ENCODE measurements around the gene PCDHB11. TPM values are rescaled to one million over a fixed set of nuclear protein-coding genes. Genes with fewer than 3 reads are reported as not detected.
"Not testable (repeated sequence)": the region's sequence is repeated elsewhere in the genome, so short reads cannot be mapped to it uniquely, and the experiment has no call there.

PCDHB11 gene
- polyA plus RNA-seq, 6 donors from 2014 or later: not detected

DNA sequence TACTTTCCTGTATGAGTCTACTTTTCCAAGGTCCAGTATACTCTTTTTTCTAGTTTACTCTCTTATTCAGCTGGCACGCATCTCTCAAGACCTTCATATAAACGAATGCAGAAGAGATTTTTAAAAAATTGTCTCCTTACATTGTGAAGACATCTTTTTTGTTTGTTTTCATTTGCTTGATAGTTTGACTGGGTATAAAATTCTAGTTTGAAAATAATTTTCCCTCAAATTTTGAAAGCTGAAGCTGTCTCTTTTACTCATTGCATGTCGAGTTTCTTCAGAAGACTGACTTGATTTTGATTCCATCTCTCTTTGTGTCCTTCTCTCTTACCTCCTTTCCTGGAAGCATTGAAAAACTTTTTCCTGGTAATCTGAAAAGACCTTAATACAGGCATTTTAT is 3.1 kb upstream of the PCDHB11 start:
- no peak overlapping the region for H3K4me3 Mint-ChIP-seq
- no peak overlapping the region for H3K27ac Mint-ChIP-seq
- ATAC-seq (ENCODE audit: low read depth in 2 of 2): no peak
- peaks cover 30 to 61% (median 30%) of the 10 kb centered on the region in 3 donors for H3K27me3 Mint-ChIP-seq
- peaks cover 22 to 51% of the 10 kb centered on the region in 2 donors for H3K36me3 Mint-ChIP-seq
- H3K9me3 Mint-ChIP-seq: peaks cover 10 to 87% (median 51%) of the 10 kb centered on the region in 7 donors
- H3K4me1 Mint-ChIP-seq: no peaks in the 10 kb centered on the region
- no peak for DNase-seq

- Mint-ChIP-seq H3K9me3 (peaks cover 10 to 66% (median 35%) of the 10 kb centered on the region in 7 donors), H3K36me3 (peaks cover 21 to 27% of the 10 kb centered on the region in 2 donors), H3K27ac (peak overlapping the region in 1 of 6 donors; percentile 37), H3K27me3 (peaks cover 20 to 68% (median 37%) of the 10 kb centered on the region in 3 donors)
- not testable (repeated sequence) for H3K4me3 Mint-ChIP-seq; ATAC-seq (ENCODE audit: low read depth in 2 of 2); DNase-seq; H3K4me1 Mint-ChIP-seq
These were observed 1.7 kb downstream of the PCDHB11 start for GRCh38 chr5:141201126-141201525.

DNA sequence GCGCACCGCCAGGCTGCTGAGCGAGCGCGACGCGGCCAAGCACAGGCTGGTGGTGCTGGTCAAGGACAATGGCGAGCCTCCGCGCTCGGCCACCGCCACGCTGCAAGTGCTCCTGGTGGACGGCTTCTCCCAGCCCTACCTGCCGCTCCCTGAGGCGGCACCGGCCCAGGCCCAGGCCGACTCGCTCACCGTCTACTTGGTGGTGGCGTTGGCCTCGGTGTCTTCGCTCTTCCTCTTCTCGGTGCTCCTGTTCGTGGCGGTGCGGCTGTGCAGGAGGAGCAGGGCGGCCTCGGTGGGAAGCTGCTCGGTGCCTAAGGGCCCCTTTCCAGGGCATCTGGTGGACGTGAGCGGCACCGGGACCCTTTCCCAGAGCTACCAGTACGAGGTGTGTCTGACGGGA is 2.2 kb downstream of the PCDHB11 start:
- Mint-ChIP-seq H3K9me3 (peaks cover 10 to 60% (median 30%) of the 10 kb centered on the region in 7 donors), H3K27ac (peak overlapping the region in 2 of 6 donors; percentile 44 to 68), H3K36me3 (peaks cover 15 to 22% of the 10 kb centered on the region in 2 donors), H3K27me3 (peaks cover 24 to 74% (median 40%) of the 10 kb centered on the region in 3 donors)
- ATAC-seq (ENCODE audit: low read depth in 2 of 2); DNase-seq; H3K4me3 Mint-ChIP-seq; H3K4me1 Mint-ChIP-seq: not testable (repeated sequence)

GRCh38 chr5:141208478-141208877 is 9.1 kb downstream of the PCDHB11 start, which contains the start of gene PCDHB12:
PCDHB12 (plus strand) TSS chr5:141208719; CDS start chr5:141208908, 189 bp downstream.
- peaks cover 51 to 70% (median 57%) of the 10 kb centered on the region in 3 donors for H3K27me3 Mint-ChIP-seq
- H3K4me3 Mint-ChIP-seq: peak within 1 kb of the TSS in 2 of 8 donors; percentile 9 to 38
- H3K9me3 Mint-ChIP-seq: peaks cover 0 to 32% (median 10%) of the 10 kb centered on the region in 7 donors
- peak within 1 kb of the TSS in 1 of 6 donors; percentile 71 for H3K27ac Mint-ChIP-seq
- DNase-seq: no peak
- no peak for ATAC-seq (ENCODE audit: low read depth in 2 of 2)
- peaks cover 0 to 6% of the 10 kb centered on the region in 2 donors for H3K36me3 Mint-ChIP-seq
- no peaks in the 10 kb centered on the region for H3K4me1 Mint-ChIP-seq

GRCh38 chr5:141210281-141210680 is 10.9 kb downstream of the PCDHB11 start:
- H3K4me1 Mint-ChIP-seq; H3K4me3 Mint-ChIP-seq; H3K36me3 Mint-ChIP-seq; ATAC-seq (ENCODE audit: low read depth in 2 of 2); DNase-seq; H3K27ac Mint-ChIP-seq: not testable (repeated sequence)
- peaks cover 62 to 76% (median 63%) of the 10 kb centered on the region in 3 donors for H3K27me3 Mint-ChIP-seq
- H3K9me3 Mint-ChIP-seq: peaks cover 0 to 47% (median 16%) of the 10 kb centered on the region in 7 donors

DNA sequence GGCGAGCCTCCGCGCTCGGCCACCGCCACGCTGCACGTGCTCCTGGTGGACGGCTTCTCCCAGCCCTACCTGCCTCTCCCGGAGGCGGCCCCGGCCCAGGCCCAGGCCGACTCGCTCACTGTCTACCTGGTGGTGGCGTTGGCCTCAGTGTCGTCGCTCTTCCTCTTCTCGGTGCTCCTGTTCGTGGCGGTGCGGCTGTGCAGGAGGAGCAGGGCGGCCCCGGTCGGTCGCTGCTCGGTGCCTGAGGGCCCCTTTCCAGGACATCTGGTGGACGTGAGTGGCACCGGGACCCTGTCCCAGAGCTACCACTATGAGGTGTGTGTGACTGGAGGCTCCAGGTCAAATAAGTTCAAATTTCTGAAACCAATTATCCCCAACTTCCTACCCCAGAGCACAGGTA is 11.4 kb downstream of the PCDHB11 start:
- H3K4me3 Mint-ChIP-seq; DNase-seq; ATAC-seq (ENCODE audit: low read depth in 2 of 2); H3K36me3 Mint-ChIP-seq; H3K27ac Mint-ChIP-seq; H3K4me1 Mint-ChIP-seq: not testable (repeated sequence)
- Mint-ChIP-seq H3K27me3 (peaks cover 61 to 77% (median 62%) of the 10 kb centered on the region in 3 donors), H3K9me3 (peaks cover 0 to 50% (median 19%) of the 10 kb centered on the region in 7 donors)

DNA sequence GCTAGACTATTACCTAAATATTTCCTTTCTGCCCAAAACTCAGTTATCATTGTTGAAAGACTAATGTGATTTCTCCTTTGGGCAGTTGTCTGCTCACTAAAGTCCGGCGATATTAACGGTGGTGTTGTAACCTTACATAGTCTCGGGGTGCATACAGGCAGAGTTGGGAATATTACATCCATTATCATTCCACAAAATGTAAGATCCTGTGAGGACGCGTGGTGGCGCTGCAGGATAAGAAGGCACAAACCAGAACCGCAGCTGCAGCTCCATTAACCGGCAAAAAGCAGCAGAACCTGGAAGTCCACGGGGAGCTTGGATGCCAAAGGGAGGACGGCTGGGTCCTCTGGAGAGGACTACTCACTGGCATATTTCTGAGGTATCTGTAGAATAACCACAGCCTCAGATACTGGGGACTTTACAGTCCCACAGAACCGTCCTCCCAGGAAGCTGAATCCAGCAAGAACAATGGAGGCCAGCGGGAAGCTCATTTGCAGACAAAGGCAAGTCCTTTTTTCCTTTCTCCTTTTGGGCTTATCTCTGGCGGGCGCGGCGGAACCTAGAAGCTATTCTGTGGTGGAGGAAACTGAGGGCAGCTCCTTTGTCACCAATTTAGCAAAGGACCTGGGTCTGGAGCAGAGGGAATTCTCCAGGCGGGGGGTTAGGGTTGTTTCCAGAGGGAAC is 14.4 kb downstream of the PCDHB11 start, which contains the start of gene PCDHB13:
PCDHB13 (plus strand) TSS at position 264 of the 684 bp plus-strand sequence; CDS start at position 469, 205 bp downstream.
- ATAC-seq (ENCODE audit: low read depth in 2 of 2); H3K4me3 Mint-ChIP-seq; DNase-seq; H3K4me1 Mint-ChIP-seq; H3K27ac Mint-ChIP-seq: not testable (repeated sequence)
- Mint-ChIP-seq H3K9me3 (peaks cover 4 to 70% (median 34%) of the 10 kb centered on the region in 7 donors), H3K27me3 (peaks cover 51 to 70% (median 51%) of the 10 kb centered on the region in 3 donors), H3K36me3 (peaks cover 7 to 20% of the 10 kb centered on the region in 2 donors)

GRCh38 chr5:141214583-141214982 is 15.2 kb downstream of the PCDHB11 start:
- ATAC-seq (ENCODE audit: low read depth in 2 of 2); DNase-seq; H3K4me1 Mint-ChIP-seq; H3K27ac Mint-ChIP-seq; H3K4me3 Mint-ChIP-seq: not testable (repeated sequence)
- Mint-ChIP-seq H3K36me3 (peaks cover 11 to 23% of the 10 kb centered on the region in 2 donors), H3K27me3 (peaks cover 49 to 67% (median 53%) of the 10 kb centered on the region in 3 donors), H3K9me3 (peaks cover 7 to 70% (median 39%) of the 10 kb centered on the region in 7 donors)

DNA sequence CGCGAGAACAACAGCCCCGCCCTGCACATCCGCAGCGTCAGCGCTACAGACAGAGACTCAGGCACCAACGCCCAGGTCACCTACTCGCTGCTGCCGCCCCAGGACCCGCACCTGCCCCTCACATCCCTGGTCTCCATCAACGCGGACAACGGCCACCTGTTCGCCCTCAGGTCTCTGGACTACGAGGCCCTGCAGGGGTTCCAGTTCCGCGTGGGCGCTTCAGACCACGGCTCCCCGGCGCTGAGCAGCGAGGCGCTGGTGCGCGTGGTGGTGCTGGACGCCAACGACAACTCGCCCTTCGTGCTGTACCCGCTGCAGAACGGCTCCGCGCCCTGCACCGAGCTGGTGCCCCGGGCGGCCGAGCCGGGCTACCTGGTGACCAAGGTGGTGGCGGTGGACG is 16.1 kb downstream of the PCDHB11 start:
- H3K27ac Mint-ChIP-seq; DNase-seq; H3K4me1 Mint-ChIP-seq; H3K4me3 Mint-ChIP-seq; ATAC-seq (ENCODE audit: low read depth in 2 of 2): not testable (repeated sequence)
- Mint-ChIP-seq H3K27me3 (peaks cover 49 to 68% (median 62%) of the 10 kb centered on the region in 3 donors), H3K9me3 (peaks cover 9 to 73% (median 38%) of the 10 kb centered on the region in 7 donors), H3K36me3 (peaks cover 12 to 30% of the 10 kb centered on the region in 2 donors)

- H3K4me3 Mint-ChIP-seq: peak overlapping the region in 1 of 8 donors; percentile 22
- DNase-seq; H3K4me1 Mint-ChIP-seq; ATAC-seq (ENCODE audit: low read depth in 2 of 2); H3K27ac Mint-ChIP-seq: not testable (repeated sequence)
- H3K27me3 Mint-ChIP-seq: peaks cover 53 to 68% (median 65%) of the 10 kb centered on the region in 3 donors
- H3K36me3 Mint-ChIP-seq: peaks cover 15 to 26% of the 10 kb centered on the region in 2 donors
- H3K9me3 Mint-ChIP-seq: peaks cover 8 to 75% (median 35%) of the 10 kb centered on the region in 7 donors
These were observed 16.6 kb downstream of the PCDHB11 start for GRCh38 chr5:141216035-141216434.

DNA sequence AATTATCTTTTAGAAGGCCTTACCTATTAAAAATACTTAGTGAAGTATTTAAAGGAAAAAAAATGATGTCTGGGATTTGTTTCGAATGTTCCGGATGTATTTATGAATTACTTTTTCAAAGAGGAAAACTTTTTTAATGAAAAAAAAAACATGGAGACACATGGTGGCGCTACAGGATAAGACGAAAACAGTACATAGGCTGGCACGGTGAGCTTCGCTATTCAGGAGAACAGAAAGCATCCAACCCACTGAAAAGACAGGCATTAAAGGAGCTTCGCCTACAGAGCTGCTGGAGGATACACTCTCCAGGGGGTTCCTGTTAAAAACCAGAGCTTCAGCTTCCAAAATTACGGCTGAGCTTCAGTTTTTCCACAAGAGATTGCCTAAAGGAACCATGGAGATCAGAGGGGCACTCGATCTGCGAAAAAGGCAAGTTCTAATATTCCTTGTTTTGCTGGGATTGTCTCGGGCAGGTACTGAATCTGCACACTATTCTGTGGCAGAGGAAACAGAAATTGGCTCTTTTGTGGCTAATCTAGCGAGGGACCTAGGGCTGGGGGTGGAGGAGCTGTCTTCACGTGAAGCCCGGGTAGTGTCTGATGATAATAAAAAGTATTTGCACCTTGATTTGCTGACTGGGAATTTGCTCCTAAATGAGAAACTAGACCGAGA is 23.8 kb downstream of the PCDHB11 start, which contains the start of gene PCDHB14:
PCDHB14 (plus strand) TSS at position 232 of the 672 bp plus-strand sequence; CDS start at position 395, 163 bp downstream.
- peak within 1 kb of the TSS in 5 of 8 donors; percentile 9 to 68 (median 45) for H3K4me3 Mint-ChIP-seq
- no peak within 1 kb of the TSS for H3K27ac Mint-ChIP-seq
- ATAC-seq (ENCODE audit: low read depth in 2 of 2): no peak
- peaks cover 39 to 73% (median 46%) of the 10 kb centered on the region in 3 donors for H3K27me3 Mint-ChIP-seq
- peaks cover 0 to 10% (median 0%) of the 10 kb centered on the region in 3 donors for H3K4me1 Mint-ChIP-seq
- DNase-seq: no peak
- H3K9me3 Mint-ChIP-seq: peaks cover 4 to 73% (median 32%) of the 10 kb centered on the region in 7 donors
- H3K36me3 Mint-ChIP-seq: peaks cover 11 to 12% of the 10 kb centered on the region in 2 donors

GRCh38 chr5:141224844-141225243 is 25.4 kb downstream of the PCDHB11 start:
- peaks cover 35 to 68% (median 37%) of the 10 kb centered on the region in 3 donors for H3K27me3 Mint-ChIP-seq
- not testable (repeated sequence) for H3K4me3 Mint-ChIP-seq; ATAC-seq (ENCODE audit: low read depth in 2 of 2); H3K27ac Mint-ChIP-seq; DNase-seq; H3K4me1 Mint-ChIP-seq; H3K36me3 Mint-ChIP-seq
- H3K9me3 Mint-ChIP-seq: peaks cover 6 to 64% (median 26%) of the 10 kb centered on the region in 7 donors

- not testable (repeated sequence) for H3K4me3 Mint-ChIP-seq; H3K4me1 Mint-ChIP-seq; DNase-seq; H3K36me3 Mint-ChIP-seq; ATAC-seq (ENCODE audit: low read depth in 2 of 2)
- peak overlapping the region in 1 of 6 donors; percentile 37 for H3K27ac Mint-ChIP-seq
- H3K27me3 Mint-ChIP-seq: peaks cover 32 to 62% (median 32%) of the 10 kb centered on the region in 3 donors
- peaks cover 6 to 58% (median 25%) of the 10 kb centered on the region in 7 donors for H3K9me3 Mint-ChIP-seq
These were observed 26.0 kb downstream of the PCDHB11 start for GRCh38 chr5:141225421-141225820.
